Midbrain (tissue), 1 donor: Measurements from ENCODE around the gene ANKFN1.
"Not testable (repeated sequence)": the region's sequence is repeated elsewhere in the genome, so short reads cannot be mapped to it uniquely, and the experiment has no call there.

Source experiments
- DNase-seq: peaks from one replicate; lab custom pipeline; 2025; lab: John Stamatoyannopoulos, UW

Gene ANKFN1

DNA sequence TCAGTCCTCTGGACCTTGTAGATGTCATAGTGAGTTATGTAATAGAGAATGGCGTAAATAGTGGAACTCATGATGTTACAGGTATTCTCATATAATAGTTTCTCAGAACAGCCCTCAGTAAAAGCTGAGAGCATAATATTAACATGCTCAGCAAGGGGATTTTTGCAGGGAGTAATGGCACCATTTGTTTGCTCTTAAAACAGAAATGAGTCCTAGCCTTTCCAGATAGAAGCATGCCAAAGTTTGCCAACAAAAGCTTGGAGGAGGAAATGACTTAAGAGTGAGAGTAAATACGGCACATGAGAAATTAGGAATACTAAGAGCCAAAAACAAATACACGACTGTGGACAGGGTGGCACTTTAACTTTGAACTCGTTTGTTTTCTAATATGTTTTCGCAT lies 198.4 kb downstream of the ANKFN1 start:
- no peak for DNase-seq

DNA sequence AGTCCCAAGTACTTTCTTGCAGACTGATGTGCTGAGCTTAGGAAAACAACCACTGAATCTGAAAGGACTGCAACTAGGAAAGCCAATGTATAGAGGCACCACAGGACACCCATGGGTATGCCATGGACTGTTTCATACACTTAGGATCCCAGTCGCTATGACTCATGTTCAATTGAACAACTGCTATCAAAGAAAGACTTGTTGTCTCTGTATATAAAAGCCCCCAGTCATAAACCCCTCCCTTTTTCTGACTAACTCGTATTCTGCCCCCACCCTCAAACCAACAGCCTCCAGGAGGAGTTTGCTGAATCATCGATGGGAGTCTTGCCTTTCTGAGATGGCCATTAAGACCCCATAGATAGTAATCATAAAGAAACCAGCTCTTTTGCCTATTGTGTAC lies 205.4 kb downstream of the ANKFN1 start:
- DNase-seq = no peak

DNA sequence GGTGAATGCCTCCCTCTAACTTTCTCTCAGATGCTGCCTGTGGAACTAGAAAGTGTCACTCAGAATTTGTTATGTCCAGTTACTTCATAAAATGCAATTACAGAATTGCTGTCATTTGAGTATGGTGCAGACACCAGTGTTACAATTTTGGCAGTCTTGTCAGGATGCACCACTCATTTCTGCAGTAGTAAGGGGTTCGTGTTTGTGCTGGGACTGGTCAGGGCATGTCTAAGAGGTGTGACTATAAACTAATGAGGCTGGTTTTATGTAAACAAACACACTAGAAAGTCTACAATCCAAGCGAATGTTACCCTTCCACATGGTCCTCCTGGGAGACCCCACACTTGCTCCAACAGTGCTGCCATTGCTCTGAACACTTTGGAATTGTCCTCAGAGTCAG lies 206.2 kb downstream of the ANKFN1 start:
- DNase-seq = no peak

DNA sequence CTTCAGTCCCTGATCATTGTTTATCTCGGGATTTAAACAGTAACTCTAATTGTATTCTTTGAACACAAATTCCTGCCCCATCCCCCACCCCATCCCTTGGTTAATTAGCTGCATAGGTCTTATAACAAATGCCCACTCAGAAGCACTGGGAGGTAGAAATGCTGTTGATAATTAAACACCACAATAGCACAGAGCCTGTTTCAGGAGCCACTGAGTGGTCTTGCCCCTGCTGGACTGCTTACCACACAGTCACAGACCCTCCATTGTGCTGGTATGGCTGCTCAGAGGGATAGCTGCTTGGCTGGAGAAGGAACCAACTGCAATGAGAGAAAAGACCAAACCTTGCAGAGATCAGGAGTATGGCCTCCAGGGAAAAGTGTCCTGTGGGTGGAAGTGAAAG lies 214.1 kb downstream of the ANKFN1 start:
- DNase-seq = no peak

DNA sequence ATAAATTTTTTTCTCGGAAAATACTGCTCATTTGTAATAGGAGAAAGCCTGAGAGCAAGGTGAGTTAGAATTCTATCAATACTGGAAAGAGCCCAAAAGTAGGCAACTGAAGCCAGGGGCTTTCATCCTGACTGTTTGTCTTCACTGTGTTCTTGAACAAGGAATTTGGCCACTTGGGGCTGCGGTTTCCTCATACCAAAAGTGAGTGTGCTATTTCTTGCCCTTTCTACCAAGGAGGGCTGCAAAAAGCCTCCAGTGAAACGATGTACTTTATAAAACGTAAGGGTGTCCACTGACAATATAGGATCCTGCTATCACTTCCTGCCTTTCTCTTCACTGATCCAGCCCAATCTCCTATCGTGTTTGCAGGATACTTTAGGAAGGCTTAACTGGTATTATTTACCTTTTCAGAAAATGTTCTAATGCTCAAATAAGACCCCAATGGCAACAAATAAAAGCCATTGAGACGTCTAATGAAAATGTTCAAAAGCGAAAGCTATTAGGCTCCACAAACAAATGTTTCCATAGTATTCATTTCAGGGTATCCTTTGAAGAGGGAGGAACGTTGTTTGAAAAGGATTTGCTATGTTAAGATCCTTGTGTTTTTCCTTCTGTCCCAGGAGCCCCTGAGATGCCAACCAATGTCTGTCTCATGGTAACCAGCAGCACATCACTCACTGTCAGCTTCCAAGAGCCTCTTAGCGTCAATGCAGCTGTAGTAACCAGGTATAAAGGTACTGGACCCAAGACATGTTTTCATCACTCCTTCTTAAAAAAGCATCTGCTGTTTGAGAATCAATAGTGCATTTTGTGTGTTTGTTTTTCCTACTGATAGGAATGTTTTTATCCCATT lies 220.9 kb downstream of the ANKFN1 start:
- DNase-seq = no peak

DNA sequence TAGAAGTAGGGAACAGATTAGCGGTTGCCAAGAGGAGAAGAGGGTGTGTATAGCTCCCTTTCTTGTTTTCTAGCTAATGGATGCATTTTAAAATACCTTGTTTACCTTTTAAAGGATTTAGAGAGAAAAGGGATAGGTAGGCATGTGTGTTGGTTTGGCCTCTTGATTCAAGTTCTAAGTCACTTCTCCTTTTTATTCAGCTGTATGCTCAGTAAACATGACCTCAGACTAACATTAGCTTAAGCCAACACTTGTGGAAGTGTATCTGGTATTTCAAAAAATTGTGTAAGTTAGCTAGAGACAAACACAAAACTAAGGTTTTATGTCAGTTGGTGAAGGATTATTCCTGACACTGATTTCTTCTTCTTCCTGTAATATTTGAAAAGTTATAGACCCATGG lies 236.1 kb downstream of the ANKFN1 start:
- DNase-seq = no peak

DNA sequence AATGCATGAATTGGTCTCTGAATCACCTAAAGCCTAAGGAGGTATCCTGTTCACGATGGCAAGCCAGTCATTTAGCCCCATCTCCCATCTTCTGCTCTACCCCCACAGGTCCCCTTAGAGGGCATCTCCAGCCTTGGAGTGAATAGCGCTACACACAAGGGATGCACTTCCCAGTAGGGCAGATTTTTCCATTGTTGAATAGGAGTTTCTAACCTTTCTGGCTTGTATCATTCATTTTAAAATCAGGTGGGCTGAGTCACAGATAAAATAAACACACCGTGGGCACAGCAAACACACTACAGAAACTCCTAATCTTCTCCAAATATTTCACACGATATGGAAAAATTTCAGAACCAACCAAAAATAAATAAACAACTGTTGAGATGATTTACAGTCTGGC lies 239.0 kb downstream of the ANKFN1 start:
- no peak for DNase-seq

DNA sequence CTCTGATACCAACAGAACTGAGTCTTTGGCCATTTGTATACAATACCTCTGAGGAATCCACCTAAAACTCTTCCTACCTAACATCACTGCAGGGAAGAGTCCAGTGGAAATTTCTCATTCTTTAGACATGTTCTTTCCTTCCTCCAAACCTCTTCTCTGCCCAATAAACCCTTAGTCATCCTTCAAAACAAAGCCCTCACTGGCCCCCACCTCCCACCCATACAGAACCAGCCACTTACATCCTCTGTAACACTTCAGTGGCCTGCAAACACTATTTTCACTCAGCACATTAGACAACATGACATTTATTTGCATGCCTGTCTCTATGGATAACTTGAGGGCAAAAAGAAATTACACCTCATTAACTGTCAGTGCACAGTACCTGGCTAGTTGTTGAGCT lies 239.9 kb downstream of the ANKFN1 start:
- DNase-seq = no peak

DNA sequence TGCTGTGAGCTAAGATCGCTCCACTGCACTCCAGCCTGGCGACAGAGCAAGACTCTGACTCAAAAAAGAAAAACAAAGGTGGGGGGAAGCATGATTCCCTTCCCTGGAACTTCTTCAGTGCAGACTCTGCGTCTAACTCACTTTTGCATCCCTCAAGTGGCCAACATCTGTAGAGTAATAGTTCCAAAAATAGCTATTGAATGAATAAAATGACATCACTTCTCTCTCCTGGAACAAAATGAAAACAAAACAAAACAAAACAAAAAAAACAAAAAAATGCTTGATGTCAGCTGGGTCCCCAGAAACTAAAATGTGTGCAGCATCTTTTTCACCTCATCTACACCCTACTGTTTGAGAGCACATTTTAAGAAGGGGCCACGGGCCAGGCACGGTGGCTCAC lies 242.5 kb downstream of the ANKFN1 start:
- no peak for DNase-seq

DNA sequence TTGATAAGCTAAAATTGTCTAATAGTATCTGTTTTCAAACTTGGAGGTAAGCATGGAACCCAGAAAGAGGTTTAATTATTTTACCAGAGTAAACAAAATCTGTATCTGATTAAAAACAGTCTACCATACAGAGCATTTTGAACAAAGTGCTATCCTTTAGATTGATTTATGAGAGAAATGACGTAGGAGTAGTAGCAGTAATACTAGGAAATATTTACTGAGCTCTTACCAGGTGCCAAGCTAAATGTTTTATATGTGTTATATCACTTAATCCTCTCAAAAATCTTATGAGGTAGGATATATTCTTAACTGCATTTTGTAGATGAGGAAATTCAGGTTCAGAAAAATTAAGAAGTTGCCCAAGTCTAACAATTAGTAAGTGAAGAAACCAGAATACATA lies 253.8 kb downstream of the ANKFN1 start:
- no peak for DNase-seq

DNA sequence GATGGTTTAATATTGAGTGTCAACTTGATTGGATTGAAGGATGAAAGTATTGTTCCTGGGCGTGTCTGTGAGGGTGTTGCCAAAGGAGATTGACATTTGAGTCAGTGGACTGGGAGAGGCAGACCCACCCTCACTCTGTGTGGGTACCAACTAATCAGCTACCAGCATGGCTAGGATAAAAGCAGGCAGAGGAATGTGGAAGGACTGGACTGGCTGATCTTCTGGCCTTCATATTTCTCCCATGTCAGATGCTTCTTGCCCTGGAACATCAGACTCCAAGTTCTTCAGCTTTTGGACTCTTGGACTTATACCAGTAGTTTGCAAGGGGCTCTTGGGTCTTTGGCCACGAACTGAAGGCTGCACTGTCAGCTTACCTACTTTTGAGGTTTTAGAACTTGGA lies 259.1 kb downstream of the ANKFN1 start:
- DNase-seq = not testable (repeated sequence)

DNA sequence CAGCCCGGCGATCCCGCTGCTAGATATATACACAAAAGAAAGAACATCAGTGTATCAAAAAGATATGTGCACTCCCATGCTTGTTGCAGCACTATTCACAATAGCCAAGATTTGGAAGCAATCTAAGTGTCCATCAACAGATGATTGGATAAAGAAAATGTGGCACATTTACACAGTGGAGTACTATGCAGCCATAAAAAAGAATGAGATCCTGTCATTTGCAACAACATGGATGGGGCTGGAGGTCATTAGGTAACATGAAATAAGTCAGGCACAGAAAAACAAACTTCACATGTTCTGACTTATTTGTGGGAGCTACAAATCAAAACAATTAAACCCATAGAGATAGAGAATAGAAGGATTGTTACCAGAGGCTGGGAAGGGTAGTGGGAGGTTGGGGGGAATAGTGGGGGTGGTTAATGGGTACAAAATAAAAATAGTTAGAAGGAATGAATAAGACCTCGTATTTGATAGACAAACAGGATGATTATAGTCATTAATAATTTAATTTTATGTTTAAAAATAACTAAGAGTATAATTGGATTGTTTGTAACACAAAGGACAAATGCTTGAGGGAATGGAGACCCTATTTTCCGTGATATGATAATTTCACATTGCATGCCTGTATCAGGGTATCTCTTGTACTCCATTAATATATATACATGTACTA lies 263.5 kb downstream of the ANKFN1 start:
- no peak for DNase-seq

DNA sequence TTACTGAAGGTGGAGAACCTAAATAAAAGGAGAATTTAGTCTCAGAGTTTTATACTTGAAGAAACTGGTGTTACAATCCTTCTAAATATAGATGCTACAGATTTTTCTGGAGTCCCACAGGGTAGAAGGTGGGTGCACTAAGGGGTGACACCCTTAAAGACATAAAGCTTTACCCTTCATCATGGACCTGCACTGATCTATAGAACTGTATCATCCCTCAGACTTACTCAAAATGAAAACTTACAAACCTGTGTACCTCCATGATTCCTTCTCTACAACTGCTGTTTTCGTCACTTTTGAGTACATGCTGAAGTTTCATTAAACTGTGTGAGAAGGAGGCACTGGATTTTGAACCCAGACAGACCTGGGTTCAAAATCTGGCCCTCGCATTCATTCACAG lies 270.7 kb downstream of the ANKFN1 start:
- no peak for DNase-seq

DNA sequence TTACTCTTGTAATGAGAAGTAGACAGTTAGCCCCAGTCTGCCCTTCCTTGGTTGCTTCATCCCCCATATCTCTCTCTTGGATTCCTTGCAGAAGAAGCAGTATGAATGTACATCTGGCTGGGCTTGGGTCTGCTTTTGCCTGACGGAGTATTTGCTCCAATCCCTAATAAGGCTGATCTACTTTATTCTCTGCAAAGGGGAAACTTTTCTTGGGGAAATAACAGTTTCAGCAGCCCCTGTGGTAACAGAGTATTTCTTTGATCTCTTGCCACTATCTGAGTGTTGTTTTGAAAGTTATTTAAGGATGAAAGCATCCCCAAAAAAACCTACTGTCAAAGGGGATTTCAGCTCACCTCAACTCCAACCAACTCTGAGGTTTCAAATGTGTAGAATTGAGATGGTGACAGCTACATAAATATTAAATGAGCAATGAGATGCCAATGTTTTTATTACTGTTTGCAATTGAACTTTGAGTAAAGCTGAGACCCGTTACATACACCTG lies 271.3 kb downstream of the ANKFN1 start:
- no peak for DNase-seq

DNA sequence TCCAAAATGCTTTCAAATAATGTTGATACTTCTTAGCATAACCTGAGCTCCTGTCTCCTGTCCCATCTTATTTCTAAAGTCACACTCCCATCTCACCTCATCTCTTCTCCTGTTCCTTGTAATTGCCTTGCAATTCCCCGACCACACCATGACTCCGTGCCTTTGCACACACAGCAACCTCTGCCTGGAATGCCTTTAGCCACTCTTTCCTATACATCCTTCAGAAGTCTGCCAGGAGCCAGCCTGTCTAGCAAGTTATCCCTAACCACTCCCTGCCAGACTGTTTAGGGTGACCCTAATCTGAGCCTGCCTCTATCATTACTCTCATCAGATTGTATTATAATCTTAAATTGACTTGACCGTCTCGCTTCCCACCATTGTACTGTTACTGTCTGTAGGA lies 272.2 kb downstream of the ANKFN1 start:
- no peak for DNase-seq

DNA sequence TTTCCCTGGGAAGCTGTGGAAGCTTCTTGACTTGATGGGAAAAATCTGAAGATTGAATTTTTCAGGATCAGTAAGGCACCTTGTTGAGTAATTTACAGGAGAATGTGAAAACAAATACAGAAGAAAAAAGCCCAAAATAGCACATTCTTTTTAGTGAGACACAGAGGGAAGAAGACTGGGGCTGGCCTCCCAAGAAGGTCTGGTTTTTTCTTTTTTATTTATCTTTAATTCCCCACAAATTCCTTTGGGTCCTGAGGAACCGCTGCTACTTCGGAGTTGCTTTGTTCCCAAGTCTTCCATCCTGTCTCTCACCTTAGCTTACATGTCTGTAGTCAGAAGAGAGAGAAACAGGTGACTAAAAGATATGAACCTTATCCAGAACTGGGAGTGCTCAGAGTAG lies 273.6 kb downstream of the ANKFN1 start:
- DNase-seq = no peak

DNA sequence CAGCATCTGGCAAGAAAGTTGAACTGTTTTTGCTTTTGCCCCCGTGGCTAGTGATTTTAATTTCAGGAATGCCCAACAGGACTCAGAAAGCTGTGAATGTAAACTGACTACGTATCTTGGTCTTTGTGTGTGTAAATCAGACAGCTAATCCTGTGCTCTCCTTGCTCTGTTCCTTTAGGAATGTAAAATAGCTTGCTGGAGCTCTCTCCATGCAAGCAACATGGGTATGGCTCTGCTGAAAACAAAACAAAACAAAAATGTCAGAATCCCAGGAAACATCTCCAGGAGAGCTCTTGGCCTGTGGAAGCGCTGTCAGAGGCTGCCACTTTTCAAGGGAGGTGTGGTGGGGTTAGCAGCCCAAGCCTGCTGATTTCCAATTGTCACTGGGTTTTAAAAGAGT lies 278.5 kb downstream of the ANKFN1 start:
- DNase-seq = no peak

DNA sequence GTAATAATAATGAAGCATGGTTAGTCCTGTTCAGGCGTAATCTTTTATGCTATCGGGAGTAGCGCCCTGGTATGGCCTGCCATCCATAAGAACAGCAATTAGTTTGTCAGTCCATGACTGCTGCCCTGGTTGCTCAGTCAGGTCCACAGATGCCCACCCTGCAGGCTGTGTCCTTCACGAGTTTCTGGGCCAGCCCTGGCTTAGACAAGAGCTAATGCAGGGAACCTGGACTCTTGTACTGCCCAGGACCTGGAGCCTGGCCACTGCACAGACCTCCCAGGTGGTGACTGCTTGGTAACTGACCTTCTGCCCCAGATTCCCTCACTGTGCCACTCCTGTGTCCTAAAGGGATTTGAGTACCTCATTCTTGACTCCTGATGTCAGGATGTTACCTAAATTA lies 279.2 kb downstream of the ANKFN1 start:
- no peak for DNase-seq

DNA sequence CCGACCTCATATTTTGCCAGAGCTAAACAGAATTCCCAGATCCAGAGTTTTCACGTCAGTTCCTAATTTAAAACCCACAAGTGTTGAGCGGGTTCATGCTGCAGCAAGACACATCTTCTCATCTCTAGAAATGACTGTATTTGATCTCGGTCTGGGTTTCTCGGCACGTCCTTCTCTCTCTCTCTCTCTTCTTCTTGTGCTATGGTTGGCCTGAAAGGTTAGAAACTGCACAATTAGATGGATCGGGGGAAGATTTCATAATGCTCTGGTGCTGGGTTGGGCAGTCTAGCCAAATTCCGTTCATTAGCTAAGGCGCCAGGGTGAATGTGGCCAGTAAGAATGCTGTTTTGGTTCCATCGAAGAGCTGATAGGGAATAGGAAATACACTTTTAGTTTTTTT lies 281.3 kb downstream of the ANKFN1 start:
- no peak for DNase-seq

DNA sequence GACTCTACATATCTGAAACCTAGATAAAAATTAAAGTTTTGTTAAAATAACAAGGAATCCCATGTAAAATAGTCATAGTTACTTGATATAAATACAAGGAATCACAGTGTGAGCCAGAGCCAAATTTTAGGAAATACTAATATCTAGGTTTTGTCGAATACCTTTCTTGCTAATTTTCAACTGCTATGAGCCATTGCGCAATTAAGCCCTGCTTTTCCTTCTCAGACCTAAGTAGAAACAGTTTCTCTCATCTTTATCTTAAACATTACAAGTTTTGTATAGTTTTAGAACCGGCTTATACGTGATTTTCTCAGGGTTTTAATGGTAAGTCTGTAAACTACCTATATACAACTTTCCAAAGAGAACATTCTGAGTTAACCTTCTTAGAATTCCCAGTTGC lies 282.9 kb downstream of the ANKFN1 start:
- no peak for DNase-seq

DNA sequence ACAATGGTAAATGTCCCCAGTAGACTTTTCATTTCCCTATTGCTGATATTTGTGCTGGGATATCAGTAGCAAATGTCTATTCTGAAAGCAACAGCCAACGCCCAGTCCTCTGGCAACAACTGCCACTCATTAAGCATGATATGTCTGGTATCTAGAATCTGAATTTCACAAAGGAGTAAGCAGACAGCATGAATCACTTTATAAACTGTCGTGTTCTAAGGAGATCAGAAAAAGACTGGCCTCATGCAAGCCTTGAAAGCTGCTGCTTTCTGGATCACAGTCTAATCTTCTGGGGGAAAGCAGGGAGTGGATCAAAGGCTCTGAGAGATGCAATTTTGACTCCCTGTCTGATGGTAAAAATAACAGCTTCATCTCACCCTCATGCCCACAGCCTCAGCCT lies 287.1 kb downstream of the ANKFN1 start:
- DNase-seq = no peak

DNA sequence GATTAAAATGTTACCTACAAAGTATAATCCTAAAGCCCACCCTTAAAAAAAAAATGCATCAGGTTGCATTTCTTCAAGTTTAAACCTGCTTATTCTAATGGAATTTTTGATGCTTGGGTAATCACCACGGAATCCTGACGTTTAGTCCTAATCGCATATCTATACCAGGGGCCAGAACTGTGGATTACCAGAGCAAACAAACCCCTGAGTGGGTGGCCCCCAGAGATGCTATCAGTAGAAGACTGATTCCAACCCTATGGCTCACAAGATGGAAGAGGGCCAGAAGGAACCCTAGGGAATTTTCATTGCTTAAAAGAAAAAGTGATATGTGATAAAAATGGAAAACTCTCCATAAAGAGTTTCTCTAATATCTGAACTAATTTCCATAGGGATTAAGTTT lies 288.0 kb downstream of the ANKFN1 start:
- DNase-seq = no peak

DNA sequence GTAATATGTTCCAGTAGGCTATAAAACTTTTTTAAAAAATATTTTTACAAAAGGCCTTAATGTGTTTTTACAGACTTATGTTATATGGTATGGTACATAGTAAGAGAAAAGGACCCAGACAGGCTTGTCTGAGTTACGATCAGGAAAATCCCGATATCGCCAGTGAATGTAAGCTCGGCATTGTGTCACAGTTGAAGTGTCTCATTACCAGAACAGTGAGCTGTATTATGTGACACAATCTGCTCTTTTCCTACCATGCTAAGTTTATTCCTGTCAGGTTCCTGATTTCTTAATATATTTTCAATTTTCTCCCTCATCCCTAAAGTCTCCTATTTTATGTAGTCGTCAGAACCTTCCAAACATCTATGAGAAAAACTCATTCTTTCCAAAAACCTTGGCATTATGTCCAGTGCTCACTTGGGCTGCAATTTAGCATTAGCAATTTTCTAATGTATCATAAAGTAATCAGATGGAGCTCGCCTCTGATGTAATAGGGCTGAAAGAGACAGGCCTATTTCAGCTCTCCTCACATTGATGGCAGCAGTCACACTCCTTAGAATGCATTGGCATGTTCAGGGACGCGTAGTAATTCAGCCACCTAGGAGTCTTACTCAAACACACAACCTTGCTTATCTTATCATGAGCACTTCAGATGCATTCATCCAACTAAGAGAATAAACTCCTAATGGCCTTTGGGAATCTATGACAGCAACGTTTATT lies 292.6 kb downstream of the ANKFN1 start:
- DNase-seq = no peak
